LNCAP (cell line): ENCODE results near the gene HS3ST5.

Experiments
- TF ChIP-seq, protein P1 (sequence below): fragments of 450-650 bp; IDR thresholded peaks from 2 replicates; pipeline ENCODE4 v1.5.1; 2017; ENCODE audit warnings: mild to moderate bottlenecking

HS3ST5 gene

DNA sequence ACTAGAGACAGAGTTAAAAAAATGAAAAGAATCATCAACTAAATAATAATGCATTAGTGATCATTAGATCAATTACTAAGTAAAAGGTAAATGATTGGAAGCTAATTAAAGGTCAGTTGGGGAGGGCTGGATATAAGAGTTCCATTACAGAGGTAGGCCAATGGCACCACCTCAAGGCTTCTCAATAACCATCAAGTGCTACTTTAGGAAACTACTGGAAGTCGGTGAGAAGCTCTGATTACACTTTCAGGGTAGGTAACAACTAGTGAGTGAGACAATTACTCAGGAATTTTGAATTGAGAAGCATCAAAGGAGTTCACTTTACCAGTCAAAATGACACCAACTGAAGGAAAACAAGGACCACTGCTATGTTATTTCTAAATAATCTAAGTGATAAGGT lies 281.7 kb downstream of the HS3ST5 start:
- TF ChIP-seq, protein P1, sequence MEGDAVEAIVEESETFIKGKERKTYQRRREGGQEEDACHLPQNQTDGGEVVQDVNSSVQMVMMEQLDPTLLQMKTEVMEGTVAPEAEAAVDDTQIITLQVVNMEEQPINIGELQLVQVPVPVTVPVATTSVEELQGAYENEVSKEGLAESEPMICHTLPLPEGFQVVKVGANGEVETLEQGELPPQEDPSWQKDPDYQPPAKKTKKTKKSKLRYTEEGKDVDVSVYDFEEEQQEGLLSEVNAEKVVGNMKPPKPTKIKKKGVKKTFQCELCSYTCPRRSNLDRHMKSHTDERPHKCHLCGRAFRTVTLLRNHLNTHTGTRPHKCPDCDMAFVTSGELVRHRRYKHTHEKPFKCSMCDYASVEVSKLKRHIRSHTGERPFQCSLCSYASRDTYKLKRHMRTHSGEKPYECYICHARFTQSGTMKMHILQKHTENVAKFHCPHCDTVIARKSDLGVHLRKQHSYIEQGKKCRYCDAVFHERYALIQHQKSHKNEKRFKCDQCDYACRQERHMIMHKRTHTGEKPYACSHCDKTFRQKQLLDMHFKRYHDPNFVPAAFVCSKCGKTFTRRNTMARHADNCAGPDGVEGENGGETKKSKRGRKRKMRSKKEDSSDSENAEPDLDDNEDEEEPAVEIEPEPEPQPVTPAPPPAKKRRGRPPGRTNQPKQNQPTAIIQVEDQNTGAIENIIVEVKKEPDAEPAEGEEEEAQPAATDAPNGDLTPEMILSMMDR = no peak

DNA sequence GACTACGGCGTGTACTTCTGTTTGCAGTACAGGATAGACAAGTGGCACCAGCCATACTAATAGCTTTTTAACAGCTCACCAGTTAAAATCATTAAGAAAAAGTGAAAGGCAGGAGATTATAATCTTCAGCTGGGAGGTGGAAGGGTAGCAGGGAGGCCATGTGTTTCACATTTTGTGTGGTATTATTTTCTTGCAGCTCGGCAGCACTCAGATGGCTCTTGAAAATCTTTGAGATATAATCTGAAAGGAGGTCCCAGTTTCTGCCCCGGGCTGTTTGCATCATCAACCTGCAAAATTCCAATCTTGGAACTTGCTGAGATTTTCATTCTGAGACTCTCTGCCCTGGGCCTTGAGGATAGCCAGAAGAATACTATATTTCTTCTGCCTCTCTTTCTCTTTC lies 284.4 kb downstream of the HS3ST5 start:
- TF ChIP-seq, protein P1 = no peak

DNA sequence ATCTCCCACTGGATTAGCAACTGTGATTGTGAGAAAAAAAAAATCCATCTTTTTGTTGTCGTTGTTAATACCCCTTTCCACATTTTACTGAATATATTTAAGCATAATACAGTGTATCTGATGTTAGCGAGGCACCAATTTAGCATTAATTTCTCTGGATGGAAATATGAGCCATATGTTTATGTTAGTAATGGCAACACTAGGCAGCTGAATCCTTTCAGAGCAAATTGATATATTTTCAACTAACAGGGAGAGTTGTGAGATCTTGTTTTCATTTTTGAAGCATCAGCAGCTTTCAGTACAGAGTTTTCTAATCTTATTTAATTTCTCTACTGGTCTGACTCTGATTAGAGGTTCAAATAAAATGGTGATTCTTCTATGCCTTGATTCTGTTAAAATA lies 287.1 kb downstream of the HS3ST5 start:
- TF ChIP-seq, protein P1 = no peak

GRCh38 chr6:114055349-114055748 lies 287.5 kb downstream of the HS3ST5 start:
- TF ChIP-seq, protein P1 = no peak

DNA sequence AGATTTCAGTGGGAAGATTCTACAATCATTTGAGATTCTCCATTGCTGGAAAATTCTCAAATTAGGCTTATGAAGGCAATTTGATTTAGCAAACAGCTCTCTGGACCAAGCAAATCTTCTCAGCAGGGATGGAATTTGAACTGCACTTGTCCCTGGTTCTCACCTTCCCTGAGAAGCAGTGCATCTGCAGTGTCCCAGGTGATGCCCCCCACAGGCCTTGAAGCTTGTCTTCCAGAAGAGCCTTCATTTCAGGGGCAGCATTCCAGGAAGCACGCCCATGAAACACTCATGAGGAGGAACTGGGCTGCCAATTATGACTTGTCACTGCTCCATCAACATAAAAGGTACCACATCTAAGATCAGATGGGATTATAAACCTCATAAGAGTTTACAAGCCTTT lies 289.0 kb downstream of the HS3ST5 start:
- TF ChIP-seq, protein P1 = no peak

- TF ChIP-seq, protein P1 = no peak
These were observed 290.7 kb downstream of the HS3ST5 start for GRCh38 chr6:114052141-114052540.

GRCh38 chr6:114051031-114051430 lies 291.8 kb downstream of the HS3ST5 start:
- TF ChIP-seq, protein P1 = no peak

- TF ChIP-seq, protein P1 = no peak
These were observed 293.4 kb downstream of the HS3ST5 start for GRCh38 chr6:114049367-114049966.
